ENCODE data around the gene SIX4.

The SIX4 gene

GRCh38 chr14:60771117-60771516 is 47.0 kb upstream of the SIX4 start:
- TF ChIP-seq SNAI2 (CRISPR knock-in tag; IDR thresholded peaks at IDR 0.05) (no peak), ESRRG (CRISPR knock-in tag; IDR thresholded peaks at IDR 0.05) (no peak), RARB (CRISPR knock-in tag; IDR thresholded peaks at IDR 0.05) (no peak), TOX (CRISPR knock-in tag; IDR thresholded peaks at IDR 0.05; ENCODE audit: borderline replicate concordance) (no peak), ZC3H10 (CRISPR knock-in tag; IDR thresholded peaks at IDR 0.05) (no peak), ZNF565 (CRISPR knock-in tag; conservative IDR thresholded peaks at IDR 0.05; ENCODE audit: low read depth) (no peak)
- TF ChIP-seq, protein P1, sequence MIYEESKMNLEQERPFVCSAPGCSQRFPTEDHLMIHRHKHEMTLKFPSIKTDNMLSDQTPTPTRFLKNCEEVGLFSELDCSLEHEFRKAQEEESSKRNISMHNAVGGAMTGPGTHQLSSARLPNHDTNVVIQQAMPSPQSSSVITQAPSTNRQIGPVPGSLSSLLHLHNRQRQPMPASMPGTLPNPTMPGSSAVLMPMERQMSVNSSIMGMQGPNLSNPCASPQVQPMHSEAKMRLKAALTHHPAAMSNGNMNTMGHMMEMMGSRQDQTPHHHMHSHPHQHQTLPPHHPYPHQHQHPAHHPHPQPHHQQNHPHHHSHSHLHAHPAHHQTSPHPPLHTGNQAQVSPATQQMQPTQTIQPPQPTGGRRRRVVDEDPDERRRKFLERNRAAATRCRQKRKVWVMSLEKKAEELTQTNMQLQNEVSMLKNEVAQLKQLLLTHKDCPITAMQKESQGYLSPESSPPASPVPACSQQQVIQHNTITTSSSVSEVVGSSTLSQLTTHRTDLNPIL (CRISPR knock-in tag; IDR thresholded peaks at IDR 0.05; ENCODE audit: low read depth): no peak
- TF ChIP-seq, protein P2, sequence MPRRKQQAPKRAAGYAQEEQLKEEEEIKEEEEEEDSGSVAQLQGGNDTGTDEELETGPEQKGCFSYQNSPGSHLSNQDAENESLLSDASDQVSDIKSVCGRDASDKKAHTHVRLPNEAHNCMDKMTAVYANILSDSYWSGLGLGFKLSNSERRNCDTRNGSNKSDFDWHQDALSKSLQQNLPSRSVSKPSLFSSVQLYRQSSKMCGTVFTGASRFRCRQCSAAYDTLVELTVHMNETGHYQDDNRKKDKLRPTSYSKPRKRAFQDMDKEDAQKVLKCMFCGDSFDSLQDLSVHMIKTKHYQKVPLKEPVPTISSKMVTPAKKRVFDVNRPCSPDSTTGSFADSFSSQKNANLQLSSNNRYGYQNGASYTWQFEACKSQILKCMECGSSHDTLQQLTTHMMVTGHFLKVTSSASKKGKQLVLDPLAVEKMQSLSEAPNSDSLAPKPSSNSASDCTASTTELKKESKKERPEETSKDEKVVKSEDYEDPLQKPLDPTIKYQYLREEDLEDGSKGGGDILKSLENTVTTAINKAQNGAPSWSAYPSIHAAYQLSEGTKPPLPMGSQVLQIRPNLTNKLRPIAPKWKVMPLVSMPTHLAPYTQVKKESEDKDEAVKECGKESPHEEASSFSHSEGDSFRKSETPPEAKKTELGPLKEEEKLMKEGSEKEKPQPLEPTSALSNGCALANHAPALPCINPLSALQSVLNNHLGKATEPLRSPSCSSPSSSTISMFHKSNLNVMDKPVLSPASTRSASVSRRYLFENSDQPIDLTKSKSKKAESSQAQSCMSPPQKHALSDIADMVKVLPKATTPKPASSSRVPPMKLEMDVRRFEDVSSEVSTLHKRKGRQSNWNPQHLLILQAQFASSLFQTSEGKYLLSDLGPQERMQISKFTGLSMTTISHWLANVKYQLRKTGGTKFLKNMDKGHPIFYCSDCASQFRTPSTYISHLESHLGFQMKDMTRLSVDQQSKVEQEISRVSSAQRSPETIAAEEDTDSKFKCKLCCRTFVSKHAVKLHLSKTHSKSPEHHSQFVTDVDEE (CRISPR knock-in tag; IDR thresholded peaks at IDR 0.05): no peak
- TF ChIP-seq, protein P3, sequence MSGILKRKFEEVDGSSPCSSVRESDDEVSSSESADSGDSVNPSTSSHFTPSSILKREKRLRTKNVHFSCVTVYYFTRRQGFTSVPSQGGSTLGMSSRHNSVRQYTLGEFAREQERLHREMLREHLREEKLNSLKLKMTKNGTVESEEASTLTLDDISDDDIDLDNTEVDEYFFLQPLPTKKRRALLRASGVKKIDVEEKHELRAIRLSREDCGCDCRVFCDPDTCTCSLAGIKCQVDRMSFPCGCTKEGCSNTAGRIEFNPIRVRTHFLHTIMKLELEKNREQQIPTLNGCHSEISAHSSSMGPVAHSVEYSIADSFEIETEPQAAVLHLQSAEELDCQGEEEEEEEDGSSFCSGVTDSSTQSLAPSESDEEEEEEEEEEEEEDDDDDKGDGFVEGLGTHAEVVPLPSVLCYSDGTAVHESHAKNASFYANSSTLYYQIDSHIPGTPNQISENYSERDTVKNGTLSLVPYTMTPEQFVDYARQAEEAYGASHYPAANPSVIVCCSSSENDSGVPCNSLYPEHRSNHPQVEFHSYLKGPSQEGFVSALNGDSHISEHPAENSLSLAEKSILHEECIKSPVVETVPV (CRISPR knock-in tag; IDR thresholded peaks at IDR 0.05): no peak
- ATAC-seq: no peak

DNA sequence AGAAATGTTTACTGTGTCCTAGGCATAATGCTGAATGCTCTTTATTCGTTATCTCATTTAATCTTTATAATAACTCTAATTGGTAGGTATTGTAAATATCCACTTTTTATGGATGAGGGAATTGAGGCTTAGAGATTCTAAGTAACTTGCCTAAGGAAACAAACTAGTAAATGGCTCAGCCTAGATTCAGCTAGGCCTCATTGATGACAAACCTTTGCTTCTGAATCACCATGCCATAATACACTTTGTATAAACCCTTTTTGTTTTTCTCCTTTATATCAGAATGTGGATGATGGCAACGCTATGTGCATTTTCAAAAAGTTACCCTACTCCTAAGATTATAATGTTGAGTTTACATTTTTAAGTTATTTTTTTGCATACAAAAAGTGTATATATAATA is 44.5 kb upstream of the SIX4 start:
- ATAC-seq: no peak
- TF ChIP-seq OSR1 (CRISPR knock-in tag; IDR thresholded peaks at IDR 0.05) (no peak), SNAI2 (CRISPR knock-in tag; IDR thresholded peaks at IDR 0.05) (no peak), ZNF8 (CRISPR knock-in tag; IDR thresholded peaks at IDR 0.05) (no peak), ZC3H10 (CRISPR knock-in tag; IDR thresholded peaks at IDR 0.05) (no peak), ISL1 (CRISPR knock-in tag; IDR thresholded peaks at IDR 0.05) (no peak), GLIS3 (CRISPR knock-in tag; IDR thresholded peaks at IDR 0.05) (no peak), PATZ1 (CRISPR knock-in tag; IDR thresholded peaks at IDR 0.05; ENCODE audit: borderline replicate concordance) (no peak), BACH2 (CRISPR knock-in tag; IDR thresholded peaks at IDR 0.05; ENCODE audit: borderline replicate concordance) (no peak), ZNF565 (CRISPR knock-in tag; conservative IDR thresholded peaks at IDR 0.05; ENCODE audit: low read depth) (no peak)
- TF ChIP-seq, protein P4, sequence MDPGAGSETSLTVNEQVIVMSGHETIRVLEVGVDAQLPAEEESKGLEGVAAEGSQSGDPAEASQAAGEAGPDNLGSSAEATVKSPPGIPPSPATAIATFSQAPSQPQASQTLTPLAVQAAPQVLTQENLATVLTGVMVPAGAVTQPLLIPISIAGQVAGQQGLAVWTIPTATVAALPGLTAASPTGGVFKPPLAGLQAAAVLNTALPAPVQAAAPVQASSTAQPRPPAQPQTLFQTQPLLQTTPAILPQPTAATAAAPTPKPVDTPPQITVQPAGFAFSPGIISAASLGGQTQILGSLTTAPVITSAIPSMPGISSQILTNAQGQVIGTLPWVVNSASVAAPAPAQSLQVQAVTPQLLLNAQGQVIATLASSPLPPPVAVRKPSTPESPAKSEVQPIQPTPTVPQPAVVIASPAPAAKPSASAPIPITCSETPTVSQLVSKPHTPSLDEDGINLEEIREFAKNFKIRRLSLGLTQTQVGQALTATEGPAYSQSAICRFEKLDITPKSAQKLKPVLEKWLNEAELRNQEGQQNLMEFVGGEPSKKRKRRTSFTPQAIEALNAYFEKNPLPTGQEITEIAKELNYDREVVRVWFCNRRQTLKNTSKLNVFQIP (CRISPR knock-in tag; IDR thresholded peaks at IDR 0.05; ENCODE audit: borderline replicate concordance, low read depth): no peak
- TF ChIP-seq, protein P2 (CRISPR knock-in tag; IDR thresholded peaks at IDR 0.05): no peak
- TF ChIP-seq, protein P1 (CRISPR knock-in tag; IDR thresholded peaks at IDR 0.05; ENCODE audit: low read depth): no peak
